ENCODE data around the gene PHLDA2. TPM values are rescaled to one million over a fixed set of nuclear protein-coding genes. Genes with fewer than 3 reads are reported as not detected.

The PHLDA2 gene
- total RNA-seq, 1 donor from 2014 or later, result 7.2 TPM

GRCh38 chr11:2914455-2915195, 14.6 kb downstream of the PHLDA2 start:
- Histone ChIP-seq H3K27ac (no peak overlapping the region), H3K4me3 (no peak overlapping the region), H3K27me3 (ENCODE audit: low read depth) (peaks cover under 1% of the 10 kb centered on the region), H3K36me3 (no peaks in the 10 kb centered on the region), H3K9me3 (no peaks in the 10 kb centered on the region), H3K4me1 (peaks cover 21% of the 10 kb centered on the region)
- TF ChIP-seq CTCF (IDR thresholded peaks at IDR 0.05), result no peak
- DNase-seq, result peak; percentile 79
- ATAC-seq, result no peak
- intact Hi-C loops (cut with DNase I), result no loop called here

DNA sequence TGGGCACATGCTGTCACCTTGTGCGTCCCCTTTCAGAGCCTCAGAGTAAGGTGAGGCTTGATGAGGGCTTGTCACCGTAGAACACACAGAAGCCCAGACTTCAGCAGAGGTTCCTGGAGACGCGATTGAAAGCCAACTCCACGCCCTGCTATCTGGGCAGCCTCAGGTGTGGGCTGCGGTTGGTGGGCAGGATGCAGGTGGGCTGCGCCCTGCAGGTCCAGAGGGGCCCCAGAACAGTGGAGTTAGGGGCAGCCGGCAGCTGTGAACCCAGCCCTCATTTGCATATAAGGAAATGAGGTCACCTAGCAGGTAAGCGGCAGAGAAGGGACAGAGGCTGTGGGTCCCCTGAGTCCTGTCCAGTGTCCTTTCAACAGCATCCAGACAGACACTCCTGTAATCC, 15.4 kb downstream of the PHLDA2 start:
- no peak for TF ChIP-seq CTCF (IDR thresholded peaks at IDR 0.05)
- no peaks in the 10 kb centered on the region for H3K36me3 ChIP-seq
- peaks cover 21% of the 10 kb centered on the region for H3K4me1 ChIP-seq
- H3K4me3 ChIP-seq, result no peak overlapping the region
- no peak overlapping the region for H3K27ac ChIP-seq
- ATAC-seq, result no peak
- intact Hi-C loops (cut with DNase I), result no loop called here
- H3K9me3 ChIP-seq, result no peaks in the 10 kb centered on the region
- no peak for DNase-seq
- H3K27me3 ChIP-seq (ENCODE audit: low read depth), result peaks cover 4% of the 10 kb centered on the region

DNA sequence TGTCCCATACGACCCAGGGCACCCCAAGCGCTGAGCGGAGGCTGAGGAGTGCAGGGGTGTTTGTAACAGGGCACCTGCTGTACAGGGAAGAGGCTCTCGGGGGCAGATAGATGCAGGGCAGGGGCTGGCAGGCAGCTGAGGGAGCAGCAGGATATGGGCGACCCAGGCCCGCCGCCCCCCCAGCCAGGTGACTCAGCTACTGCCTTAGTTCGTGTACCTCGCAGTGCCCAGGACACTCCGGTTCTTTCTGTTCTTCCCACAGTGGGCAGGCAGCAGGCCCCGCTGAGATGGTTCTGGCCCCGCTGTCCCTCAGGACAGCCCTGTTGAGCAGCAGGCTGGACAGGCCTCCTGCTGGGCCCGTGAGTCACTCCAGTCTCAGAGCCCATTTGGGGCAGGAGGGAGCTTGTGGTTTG, 16.2 kb downstream of the PHLDA2 start:
- H3K27ac ChIP-seq, result peak overlapping the region; percentile 68
- peaks cover 21% of the 10 kb centered on the region for H3K4me1 ChIP-seq
- no peak for DNase-seq

DNA sequence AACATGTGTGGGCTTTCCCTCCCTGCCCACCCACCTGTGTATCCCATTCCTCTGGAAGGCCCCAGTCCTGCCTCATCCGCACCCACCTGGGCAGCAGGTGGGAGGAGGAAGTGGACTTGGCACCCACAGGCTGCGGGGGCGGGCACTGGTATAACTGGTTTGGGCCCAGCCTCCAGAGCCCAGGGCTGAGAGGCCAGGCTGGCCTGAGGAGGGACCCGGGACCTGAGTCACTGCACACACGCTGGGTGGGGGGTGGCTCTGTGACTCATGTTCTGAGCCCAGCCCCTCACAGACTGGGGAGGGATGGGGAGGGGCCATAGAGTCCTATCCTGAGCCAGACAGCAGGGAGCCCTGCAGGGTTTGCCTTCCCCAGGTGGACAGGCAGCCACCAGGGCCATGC, 16.7 kb downstream of the PHLDA2 start:
- no peak for TF ChIP-seq CTCF (IDR thresholded peaks at IDR 0.05)
- Histone ChIP-seq H3K9me3 (no peaks in the 10 kb centered on the region), H3K4me1 (peaks cover 21% of the 10 kb centered on the region), H3K36me3 (no peaks in the 10 kb centered on the region), H3K27me3 (ENCODE audit: low read depth) (peaks cover 4% of the 10 kb centered on the region), H3K27ac (peak overlapping the region; percentile 68), H3K4me3 (no peak overlapping the region)
- DNase-seq (peak; percentile 93), ATAC-seq (peak; percentile 93 to 97)
- intact Hi-C loops (cut with DNase I), result no loop called here

More for the DNA sequence above, 16.2 kb downstream of the PHLDA2 start:
- Histone ChIP-seq H3K4me3 (no peak overlapping the region), H3K27me3 (ENCODE audit: low read depth) (peaks cover 4% of the 10 kb centered on the region), H3K36me3 (no peaks in the 10 kb centered on the region), H3K9me3 (no peaks in the 10 kb centered on the region)
- ATAC-seq, result peak; percentile 3 to 9
- intact Hi-C loops (cut with DNase I), result no loop called here
- TF ChIP-seq CTCF (IDR thresholded peaks at IDR 0.05), result no peak

- Histone ChIP-seq H3K4me3 (no peak overlapping the region), H3K4me1 (peaks cover 21% of the 10 kb centered on the region), H3K36me3 (no peaks in the 10 kb centered on the region), H3K27ac (peak overlapping the region; percentile 68), H3K9me3 (no peaks in the 10 kb centered on the region), H3K27me3 (ENCODE audit: low read depth) (peaks cover 4% of the 10 kb centered on the region)
- ATAC-seq (peak; percentile 6 to 28), DNase-seq (no peak)
- intact Hi-C loops (cut with DNase I), result no loop called here
- no peak for TF ChIP-seq CTCF (IDR thresholded peaks at IDR 0.05)
These were observed 17.3 kb downstream of the PHLDA2 start for GRCh38 chr11:2911785-2912391.

Measured in lower lobe of right lung (tissue), 2 donors.